GM19452 (cell line): Measurements from ENCODE around the gene FIZ1.
"Not testable (repeated sequence)": the region's sequence is repeated elsewhere in the genome, so short reads cannot be mapped to it uniquely, and the experiment has no call there.

ENCODE experiments used
- ATAC-seq: cut with Tn5 transposase; IDR thresholded peaks from one replicate; pipeline ENCODE4 v1.9.1; 2021; ENCODE audit not compliant: unreplicated experiment

FIZ1 gene

GRCh38 chr19:55578761-55579747 lies 20.3 kb downstream of the FIZ1 start:
- ATAC-seq: no peak

GRCh38 chr19:55578031-55578760 lies 21.1 kb downstream of the FIZ1 start:
- ATAC-seq: no peak

DNA sequence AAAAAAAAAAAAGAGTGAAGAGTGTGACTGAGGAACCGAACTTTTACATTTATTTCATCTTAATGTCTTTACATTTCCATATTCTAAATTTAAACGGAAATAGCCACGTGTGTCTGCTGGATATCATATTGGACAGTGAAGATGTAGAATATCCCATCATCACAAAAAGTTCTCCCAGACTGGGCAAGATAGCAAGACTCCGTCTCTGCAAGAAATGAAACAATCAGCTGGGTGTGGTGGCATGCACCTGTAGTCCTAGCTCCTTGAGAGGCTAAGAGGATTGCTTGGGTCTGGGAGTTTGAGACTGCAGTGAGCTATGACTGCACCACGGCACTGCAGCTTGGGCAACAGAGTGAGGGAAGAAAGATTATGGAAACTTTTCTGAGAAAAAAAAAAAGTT lies 22.6 kb downstream of the FIZ1 start:
- no peak for ATAC-seq

GRCh38 chr19:55573929-55574328 lies 25.4 kb downstream of the FIZ1 start:
- ATAC-seq: not testable (repeated sequence)

DNA sequence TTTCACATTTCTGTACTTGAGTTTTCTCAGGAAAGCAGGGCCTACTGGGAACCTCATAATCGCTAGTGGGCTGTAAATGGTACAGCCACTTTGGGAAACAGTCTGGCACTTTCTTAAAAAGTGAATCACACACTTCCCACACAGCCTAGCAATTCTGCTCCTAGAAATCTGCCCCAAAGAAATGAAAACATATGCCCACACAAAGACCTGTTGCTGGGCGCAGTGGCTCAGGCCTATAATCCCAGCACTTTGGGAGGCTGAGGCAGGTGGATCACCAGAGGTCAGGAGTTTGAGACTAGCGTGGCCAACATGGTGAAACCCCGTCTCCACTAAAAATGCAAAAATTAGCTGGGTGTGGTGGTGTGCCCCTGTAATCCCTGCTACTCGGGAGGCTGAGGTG lies 29.8 kb downstream of the FIZ1 start:
- not testable (repeated sequence) for ATAC-seq

DNA sequence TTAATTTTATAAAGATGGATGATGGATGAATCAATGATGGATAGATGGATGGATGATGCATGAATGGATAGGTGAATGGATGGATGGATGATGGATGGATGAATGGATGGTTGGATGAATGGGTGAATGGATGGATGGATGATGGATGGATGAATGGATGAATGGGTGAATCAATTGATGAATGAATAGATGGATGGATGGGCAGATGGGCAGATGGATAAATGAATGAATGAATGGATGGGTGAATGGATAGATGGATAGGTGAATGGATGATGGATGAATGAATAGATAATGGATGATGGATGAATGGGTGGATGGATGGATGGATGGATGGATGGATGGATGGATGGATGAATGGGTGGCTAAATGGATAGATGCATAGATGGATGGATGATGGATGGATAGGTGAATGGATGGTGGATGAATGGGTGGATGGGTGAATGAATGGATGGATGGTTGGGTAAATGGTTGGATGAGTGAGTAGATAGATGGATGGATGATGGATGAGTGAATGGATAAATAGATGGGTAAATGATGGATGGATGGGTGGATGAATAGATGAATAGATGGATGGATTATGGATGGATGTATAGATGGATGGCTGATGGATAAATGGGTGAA lies 31.5 kb downstream of the FIZ1 start:
- ATAC-seq: no peak

DNA sequence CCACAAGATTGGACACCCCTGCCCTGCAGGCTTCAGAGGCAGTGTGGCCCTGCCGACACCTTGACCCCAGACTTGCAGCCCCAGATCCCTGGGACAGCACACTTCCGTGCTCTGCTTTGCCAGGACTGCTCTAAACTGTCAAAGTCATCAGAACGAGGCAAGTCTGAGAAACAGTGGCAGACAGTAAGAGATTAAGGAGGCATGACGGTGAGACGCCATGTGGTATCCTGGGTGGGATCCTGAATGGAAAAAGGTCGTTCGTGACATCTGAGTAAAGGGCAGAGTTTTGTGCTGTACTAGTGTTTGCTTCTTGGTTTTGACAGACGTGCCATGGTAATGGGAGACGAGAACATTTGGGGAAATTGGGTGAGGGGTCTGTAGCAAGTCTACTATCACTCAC lies 32.5 kb downstream of the FIZ1 start:
- ATAC-seq: no peak

DNA sequence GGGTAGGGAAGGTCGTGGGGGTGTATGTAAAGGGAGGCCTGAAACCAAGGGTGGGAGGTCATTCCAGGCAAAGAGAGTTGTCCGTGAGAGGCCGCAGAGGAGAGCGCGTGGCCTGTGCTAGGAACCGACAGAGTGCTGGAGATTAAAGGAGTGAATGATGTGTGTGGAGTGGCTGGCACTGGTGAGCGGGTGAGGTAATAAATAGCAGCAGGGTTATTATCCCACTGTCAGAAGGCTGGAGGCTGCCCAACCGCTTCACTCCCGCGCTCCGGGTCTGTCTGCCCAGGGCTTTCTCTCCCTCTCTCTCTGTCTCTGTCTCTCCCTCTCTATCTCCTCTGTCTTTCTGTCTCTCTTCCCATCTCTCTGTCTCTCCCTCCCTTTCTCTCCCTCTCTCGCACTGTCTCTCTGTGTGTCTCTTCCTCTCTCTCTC lies 36.0 kb downstream of the FIZ1 start:
- no peak for ATAC-seq

DNA sequence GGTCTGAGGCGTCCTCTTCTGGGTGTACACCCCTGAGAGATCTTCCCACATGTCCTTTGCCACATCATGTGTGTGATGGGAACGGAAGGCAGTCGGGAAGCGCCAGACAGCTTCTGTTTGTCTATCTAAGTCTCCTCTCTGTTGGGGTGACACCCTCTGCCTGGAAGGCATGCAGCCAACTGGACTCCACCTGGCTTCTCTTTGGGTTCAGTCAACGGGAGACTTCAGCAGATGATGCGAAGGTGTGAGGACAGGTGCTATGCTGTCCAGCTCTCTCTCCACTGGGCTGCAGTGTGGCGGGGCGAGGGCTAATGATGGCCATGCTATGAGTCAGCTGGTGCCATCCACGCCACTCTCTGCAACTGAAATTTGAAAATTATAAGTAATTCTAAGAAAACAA lies 39.6 kb downstream of the FIZ1 start:
- ATAC-seq: no peak

GRCh38 chr19:55554741-55555152 lies 44.6 kb downstream of the FIZ1 start:
- no peak for ATAC-seq

DNA sequence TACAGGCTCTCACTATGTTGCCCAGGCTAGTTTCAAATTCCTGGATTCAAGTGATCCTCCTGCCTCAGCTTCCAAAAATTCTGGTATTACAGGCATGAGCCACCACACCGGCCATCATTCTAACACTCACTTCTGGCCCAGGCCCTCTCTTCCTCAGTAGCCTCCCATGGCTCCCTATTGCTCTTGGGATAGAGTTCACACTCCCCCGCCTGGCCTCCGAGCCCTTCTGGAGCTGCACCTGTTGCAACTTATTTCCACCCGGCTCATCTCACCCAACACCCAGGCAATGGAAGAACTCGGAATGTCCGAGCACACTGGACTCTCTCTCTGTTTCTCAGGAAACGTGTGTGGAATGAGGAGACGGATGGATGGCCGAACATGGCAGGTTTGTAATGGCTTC lies 45.0 kb downstream of the FIZ1 start:
- no peak for ATAC-seq

DNA sequence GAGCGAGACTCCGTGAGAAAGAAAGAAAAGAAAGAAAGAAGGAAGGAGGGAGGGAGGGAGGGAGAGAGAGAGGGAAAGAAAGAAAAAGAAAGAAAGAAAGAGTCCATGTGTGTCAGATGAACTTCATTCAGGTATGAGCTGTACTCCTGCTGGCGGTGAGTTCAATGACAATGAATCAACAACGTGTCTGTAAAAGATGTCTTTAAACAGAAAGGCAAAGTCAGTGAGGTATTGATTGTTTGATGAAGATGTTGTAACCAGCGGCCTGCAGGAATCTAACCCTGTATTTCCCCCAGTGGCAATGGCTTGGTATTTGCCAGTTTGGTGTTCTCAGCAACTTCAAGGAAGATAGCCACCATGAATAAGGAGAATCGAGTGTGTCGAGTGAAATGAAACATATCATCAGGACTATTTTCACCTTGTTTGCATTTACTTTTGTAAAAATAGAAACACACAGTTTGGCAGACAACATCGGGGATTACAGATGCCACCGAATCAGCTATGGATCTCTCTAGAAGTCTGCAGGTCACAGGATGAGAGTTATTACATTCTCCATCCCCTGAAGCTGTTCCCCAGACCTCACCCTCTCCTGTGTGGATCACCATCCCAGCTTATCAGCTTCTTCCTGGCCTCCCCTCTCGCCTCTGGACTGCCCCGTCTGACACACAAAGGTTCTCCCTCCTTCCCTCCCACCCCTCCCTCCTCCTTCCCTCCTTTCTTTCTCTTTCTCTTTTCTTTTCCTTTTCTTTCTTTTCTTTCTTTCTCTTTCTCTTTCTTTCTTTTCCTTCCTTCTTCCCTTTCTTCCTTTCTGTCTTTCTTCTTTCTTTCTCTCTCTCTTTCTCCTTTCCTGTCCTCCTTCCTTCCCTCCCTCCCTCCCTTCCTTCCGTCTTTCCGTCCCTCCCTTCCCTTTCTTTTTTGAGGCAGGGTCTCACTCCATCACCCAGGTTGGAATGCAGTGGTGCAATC lies 45.8 kb downstream of the FIZ1 start:
- ATAC-seq: no peak

DNA sequence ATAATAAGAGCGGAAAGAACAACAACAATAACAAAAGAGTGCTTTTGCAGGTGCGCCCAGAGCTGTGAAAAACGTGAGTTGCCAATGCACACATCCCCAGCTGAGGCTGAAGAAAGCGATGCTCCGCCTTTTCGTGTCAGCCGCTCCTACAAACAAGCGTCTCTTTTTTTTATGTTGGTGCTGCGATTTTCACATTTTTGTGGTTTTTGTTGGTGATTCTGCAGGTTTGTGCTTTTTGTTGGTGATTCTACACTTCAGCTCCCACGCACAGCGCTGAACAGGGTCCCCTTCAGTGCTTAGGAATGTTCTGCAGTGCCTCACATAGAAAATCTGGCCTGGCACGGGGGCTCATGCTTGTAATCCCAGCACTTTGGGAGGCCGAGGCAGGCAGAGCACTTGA lies 46.7 kb downstream of the FIZ1 start:
- ATAC-seq: no peak

GRCh38 chr19:55552206-55552605 lies 47.1 kb downstream of the FIZ1 start:
- no peak for ATAC-seq

GRCh38 chr19:55550321-55550650 lies 49.0 kb downstream of the FIZ1 start:
- ATAC-seq: no peak

DNA sequence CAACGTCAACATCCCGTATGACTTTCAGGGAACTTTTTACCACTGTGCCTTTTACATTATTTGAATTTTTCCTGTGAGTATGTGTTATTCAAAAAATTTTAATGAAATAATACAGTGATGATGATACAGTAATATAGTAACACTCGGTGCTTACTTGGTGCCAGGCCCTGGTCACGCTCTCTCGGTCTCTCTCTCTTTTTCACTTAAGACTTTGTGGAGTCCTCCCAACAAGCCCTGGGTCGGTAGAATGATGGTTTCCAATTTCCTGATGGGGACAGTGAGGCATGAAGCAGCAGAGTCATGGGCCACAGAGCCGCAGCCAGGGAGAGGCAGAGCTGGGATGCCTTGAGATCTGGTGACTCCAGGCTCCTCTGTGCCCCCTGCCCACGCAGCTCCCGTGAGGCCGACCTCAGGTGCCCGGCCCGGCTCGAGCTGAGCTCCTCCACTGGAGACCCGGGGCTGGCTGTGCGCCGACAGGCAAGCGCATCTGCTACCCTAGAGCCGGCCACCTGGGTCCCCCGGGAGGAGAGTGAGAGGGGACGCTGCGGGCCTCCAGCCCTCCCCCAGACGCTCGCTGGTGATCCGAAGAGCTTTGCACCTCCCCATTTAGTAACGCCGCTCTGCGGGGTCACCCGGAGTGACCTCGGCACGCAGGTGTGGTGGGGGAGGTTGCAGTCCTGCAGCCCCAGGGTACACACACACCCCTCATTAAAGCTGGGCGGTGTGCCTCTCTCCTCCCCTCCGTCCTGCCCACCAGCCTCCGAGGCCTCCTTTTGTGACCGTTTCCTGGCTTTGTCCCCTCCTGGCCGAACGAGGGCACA lies 49.6 kb downstream of the FIZ1 start:
- no peak for ATAC-seq

- ATAC-seq: no peak
These were observed 52.3 kb downstream of the FIZ1 start for GRCh38 chr19:55546822-55547614.

GRCh38 chr19:55546011-55546410 lies 53.3 kb downstream of the FIZ1 start:
- no peak for ATAC-seq

GRCh38 chr19:55545443-55545842 lies 53.9 kb downstream of the FIZ1 start, which contains the start of gene SBK3:
Gene SBK3, minus strand, starts transcription at chr19:55545543. Its CDS starts 0 bp downstream, at chr19:55545543.
- ATAC-seq: no peak
